Effector memory CD4-positive, alpha-beta T cell (primary cell): ENCODE measurements around the gene TRIP13.
"Not testable (repeated sequence)": the region's sequence is repeated elsewhere in the genome, so short reads cannot be mapped to it uniquely, and the experiment has no call there.

Source experiments
- DNase-seq, 3 donors: peaks; one replicate each; pipeline ENCODE4 v3.0.0-alpha.2; 2020
- H3K27ac ChIP-seq: 2 replicates; pipeline ENCODE4 v1.7.0; 2013; ENCODE audit warnings: mild to moderate bottlenecking, low read length, moderate library complexity; ENCODE audit not compliant: insufficient read depth, poor library complexity, severe bottlenecking
- H3K27me3 ChIP-seq: replicated peaks from 2 replicates; pipeline ENCODE4 v1.7.0; 2013; ENCODE audit warnings: mild to moderate bottlenecking, low read length; ENCODE audit not compliant: insufficient read depth, control insufficient read depth, poor library complexity, severe bottlenecking
- H3K36me3 ChIP-seq: 2 replicates; pipeline ENCODE4 v1.7.0; 2013; ENCODE audit warnings: mild to moderate bottlenecking, low read length, moderate library complexity; ENCODE audit not compliant: control insufficient read depth, insufficient read depth
- H3K4me1 ChIP-seq: 2 replicates; pipeline ENCODE4 v1.7.0; 2013; ENCODE audit warnings: low read length, mild to moderate bottlenecking; ENCODE audit not compliant: control insufficient read depth, insufficient read depth, poor library complexity, severe bottlenecking
- H3K4me3 ChIP-seq: 2 replicates; pipeline ENCODE4 v1.7.0; 2013; ENCODE audit warnings: low read length, low read depth, mild to moderate bottlenecking; ENCODE audit not compliant: insufficient read depth, poor library complexity, severe bottlenecking
- H3K9me3 ChIP-seq: 2 replicates; pipeline ENCODE4 v1.7.0; 2013; ENCODE audit warnings: mild to moderate bottlenecking, low read length, moderate library complexity; ENCODE audit not compliant: control insufficient read depth
- total RNA-seq, 3 donors: gene quantifications; one replicate each; lab custom pipeline; 2026; lab: John Stamatoyannopoulos, UW

The TRIP13 gene, protein sequence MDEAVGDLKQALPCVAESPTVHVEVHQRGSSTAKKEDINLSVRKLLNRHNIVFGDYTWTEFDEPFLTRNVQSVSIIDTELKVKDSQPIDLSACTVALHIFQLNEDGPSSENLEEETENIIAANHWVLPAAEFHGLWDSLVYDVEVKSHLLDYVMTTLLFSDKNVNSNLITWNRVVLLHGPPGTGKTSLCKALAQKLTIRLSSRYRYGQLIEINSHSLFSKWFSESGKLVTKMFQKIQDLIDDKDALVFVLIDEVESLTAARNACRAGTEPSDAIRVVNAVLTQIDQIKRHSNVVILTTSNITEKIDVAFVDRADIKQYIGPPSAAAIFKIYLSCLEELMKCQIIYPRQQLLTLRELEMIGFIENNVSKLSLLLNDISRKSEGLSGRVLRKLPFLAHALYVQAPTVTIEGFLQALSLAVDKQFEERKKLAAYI
- total RNA-seq: 1.9 to 2.3 (median 1.9) reads per million in 3 donors

DNA sequence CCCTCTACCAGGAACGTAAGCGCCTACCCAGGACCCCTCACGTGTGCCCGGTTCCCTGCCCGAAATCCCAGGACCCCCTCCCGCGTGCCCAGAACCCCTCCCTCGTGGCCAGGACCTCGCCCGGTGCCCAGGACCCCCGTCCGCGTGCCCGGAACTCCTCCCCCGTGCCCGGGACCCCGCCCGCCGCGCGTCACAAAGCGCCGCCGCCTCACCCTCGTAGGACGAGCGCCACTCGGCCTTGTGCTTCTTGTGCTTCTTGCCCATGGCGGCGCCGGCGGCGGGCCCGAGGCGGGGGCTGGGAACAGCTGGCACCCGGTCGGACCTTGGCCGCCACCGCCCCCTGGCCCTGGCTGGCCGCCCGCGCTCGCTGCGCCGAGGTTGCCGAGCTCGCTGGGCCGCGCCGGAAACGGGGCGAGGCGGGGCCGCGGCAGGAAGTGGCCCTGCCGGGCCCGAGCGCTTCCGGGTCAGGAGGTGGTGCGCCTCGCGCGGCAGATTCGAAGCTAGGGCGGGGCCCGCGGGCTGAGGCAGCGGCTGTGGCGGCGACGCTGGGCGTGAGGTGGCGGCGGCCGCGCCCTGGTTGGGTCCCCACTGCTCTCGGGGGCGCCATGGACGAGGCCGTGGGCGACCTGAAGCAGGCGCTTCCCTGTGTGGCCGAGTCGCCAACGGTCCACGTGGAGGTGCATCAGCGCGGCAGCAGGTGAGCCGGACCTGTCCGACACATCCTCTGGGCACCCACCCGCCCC is at the start of gene TRIP13, which contains the start of gene BRD9:
TRIP13 (plus strand) TSS at position 491 of the 743 bp plus-strand sequence; CDS start at position 606, 115 bp downstream.
BRD9 (minus strand) TSS at position 408 of the 743 bp plus-strand sequence; CDS start at position 264, 144 bp downstream.
- peak within 1 kb of the TSS; percentile 82 for H3K4me3 ChIP-seq
- H3K27me3 ChIP-seq: no peaks in the 10 kb centered on the region
- DNase-seq: peak; percentile 67 to 77 (median 72)
- H3K4me1 ChIP-seq: peaks cover 20% of the 10 kb centered on the region
- peaks cover 18% of the 10 kb centered on the region for H3K36me3 ChIP-seq
- no peaks in the 10 kb centered on the region for H3K9me3 ChIP-seq
- peak within 1 kb of the TSS; percentile 90 for H3K27ac ChIP-seq

DNA sequence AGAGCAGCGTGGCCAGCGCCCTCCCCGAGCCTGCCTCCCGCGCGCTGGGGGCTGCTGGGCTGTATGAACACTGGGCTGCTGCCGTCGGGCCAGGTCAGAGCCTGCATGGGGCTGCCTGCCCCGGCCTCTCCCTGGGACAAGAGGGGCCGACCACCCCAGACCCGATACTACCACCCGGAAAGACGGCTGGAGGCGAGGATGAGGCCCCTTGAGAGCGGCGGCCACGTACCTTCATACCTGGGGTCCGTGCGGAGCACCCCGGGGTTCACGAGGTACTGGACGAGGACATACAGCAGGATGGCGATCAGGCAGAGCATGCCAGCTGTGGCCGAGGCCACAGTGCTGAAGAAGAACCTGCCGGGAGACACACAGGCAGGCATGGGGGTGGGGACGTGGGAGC is 49.3 kb upstream of the TRIP13 start:
- H3K27me3 ChIP-seq, DNase-seq, H3K4me1 ChIP-seq, H3K9me3 ChIP-seq, H3K27ac ChIP-seq, H3K36me3 ChIP-seq, H3K4me3 ChIP-seq: not testable (repeated sequence)

DNA sequence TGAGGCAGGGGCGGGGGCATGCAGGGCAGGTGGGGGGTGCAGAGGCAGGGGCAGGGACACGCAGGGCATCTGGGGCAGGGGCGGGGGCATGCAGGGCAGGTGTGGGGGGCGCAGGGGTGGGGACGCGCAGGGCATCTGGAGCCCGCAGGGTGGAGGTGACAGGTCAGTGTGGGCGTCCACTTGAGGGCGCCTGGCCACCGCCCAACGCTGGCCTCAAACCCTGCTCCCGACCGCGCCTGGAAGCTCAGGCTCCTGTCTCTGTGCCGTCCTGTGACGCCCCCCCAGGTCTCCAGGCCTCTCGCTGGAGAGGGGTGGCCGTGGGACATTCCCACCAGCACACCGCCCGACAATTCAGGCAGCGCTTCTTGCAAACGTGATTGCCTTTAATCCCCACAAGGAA is 48.8 kb upstream of the TRIP13 start:
- H3K4me3 ChIP-seq, H3K4me1 ChIP-seq, H3K36me3 ChIP-seq, H3K9me3 ChIP-seq, H3K27me3 ChIP-seq, DNase-seq, H3K27ac ChIP-seq: not testable (repeated sequence)

DNA sequence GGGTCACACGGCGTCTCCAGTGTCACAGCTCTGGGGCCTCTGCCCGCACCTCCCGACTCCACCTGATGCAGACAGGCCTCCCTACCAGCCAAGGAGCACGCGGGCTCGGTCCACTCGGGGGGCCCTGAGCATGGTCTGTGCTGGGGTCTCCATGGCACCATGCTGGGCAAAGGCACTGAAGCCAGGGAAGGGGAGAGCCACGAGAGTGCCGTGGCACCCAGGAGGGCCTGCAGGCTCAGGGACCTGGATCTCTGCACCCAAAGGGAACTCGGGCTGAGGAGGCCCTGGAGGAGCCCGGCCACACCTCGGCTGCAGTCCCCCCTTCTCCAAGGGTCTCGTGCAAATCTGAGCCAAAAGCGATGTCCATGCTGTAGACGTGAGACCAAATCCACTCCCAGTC is 48.3 kb upstream of the TRIP13 start:
- not testable (repeated sequence) for H3K9me3 ChIP-seq, H3K4me1 ChIP-seq, H3K4me3 ChIP-seq, H3K27me3 ChIP-seq, DNase-seq, H3K36me3 ChIP-seq, H3K27ac ChIP-seq

DNA sequence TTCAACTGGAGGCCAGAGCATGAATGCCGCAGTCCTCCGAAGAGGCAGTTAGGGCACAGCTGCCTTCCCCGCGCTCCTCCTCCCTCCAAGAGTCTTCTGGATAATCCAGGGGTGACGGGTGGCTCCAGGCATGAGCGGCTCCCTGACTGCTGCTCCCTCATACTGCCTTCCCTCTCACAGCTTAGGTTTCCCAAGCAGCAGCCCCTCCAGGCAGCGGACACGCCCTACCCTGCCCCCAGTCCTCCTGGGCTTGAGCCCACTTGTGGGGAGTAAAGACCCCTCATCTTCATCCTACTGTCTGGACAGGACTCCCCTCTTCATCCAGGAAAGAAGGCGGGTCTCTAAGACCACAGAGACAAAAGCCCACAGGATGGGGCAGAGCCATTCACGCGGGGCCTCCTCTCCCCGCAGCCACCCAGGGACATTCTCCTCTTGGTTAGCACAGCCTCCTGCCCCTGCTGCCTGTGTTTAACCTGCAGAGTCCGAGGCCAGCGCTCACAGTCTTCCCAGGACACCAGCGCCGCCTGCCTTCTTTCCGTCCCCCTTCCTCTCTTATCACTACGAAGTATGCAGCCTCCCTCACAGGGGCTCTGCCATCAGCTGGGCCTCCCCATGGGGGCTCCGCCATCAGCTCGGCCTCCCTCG is 47.5 kb upstream of the TRIP13 start:
- not testable (repeated sequence) for H3K27me3 ChIP-seq, DNase-seq, H3K4me1 ChIP-seq, H3K9me3 ChIP-seq, H3K36me3 ChIP-seq, H3K4me3 ChIP-seq, H3K27ac ChIP-seq

DNA sequence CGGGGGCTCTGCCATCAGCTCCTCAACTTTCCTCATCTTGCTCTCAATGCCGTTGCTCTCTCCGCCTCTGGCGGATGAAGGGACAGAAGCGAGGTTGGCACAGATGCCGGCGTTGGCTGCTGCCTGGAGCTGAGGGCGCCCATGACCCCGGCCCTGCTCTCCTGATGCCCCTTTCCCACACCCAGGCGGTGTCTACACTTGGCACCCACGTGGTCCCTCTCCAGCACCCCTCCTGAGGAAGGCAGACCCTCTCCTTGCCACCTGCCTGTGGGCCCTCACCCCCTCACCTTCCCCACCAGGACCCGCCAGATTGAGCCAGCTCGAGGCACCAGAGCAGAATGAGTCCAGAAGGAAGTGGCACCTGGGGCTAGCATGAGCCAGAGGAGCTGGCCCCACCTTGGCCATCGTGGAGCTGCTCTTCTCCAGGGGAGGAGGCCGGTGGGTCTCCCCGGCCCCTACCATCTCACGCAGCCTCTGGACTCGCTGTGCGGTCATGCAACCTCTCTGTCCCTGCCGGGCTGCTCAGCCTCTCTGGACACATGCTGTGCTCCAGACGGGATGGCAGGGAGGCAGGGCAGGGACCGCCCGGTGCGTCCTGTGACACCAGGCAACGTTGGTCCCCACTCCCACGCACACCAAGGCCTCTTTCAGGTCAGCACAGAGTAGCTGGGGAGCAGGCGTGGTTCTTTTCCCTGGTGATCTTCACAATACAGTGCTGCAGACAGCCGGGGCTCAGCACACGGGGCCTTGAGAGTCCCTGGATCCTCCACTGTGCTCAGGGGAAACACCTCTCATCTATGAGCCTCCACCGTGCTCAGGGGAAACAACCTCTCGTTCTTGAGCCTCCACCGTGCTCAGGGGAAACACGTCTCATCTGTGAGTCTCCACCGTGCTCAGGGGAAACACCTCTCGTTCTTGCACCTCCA is 46.7 kb upstream of the TRIP13 start:
- not testable (repeated sequence) for H3K4me3 ChIP-seq, H3K27ac ChIP-seq, H3K27me3 ChIP-seq, DNase-seq, H3K9me3 ChIP-seq, H3K4me1 ChIP-seq, H3K36me3 ChIP-seq

DNA sequence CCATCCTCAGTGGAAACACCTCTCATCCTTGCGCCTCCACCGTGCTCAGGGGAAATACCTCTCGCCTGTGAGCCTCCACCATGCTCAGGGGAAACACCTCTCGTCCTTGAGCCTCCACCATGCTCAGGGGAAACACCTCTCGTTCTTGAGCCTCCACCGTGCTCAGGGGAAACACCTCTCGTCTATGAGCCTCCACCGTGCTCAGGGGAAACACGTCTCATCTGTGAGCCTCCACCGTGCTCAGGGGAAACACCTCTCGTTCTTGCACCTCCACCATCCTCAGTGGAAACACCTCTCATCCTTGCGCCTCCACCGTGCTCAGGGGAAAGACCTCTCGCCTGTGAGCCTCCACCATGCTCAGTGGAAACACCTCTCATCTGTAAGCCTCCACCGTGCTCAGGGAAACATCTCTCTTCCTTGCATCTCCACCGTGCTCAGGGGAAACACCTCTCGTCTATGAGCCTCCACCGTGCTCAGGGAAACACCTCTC is 46.0 kb upstream of the TRIP13 start:
- not testable (repeated sequence) for H3K4me1 ChIP-seq, H3K27ac ChIP-seq, H3K27me3 ChIP-seq, H3K4me3 ChIP-seq, H3K9me3 ChIP-seq, H3K36me3 ChIP-seq
- DNase-seq: peak in 2 of 3 donors; percentile 23 to 27

DNA sequence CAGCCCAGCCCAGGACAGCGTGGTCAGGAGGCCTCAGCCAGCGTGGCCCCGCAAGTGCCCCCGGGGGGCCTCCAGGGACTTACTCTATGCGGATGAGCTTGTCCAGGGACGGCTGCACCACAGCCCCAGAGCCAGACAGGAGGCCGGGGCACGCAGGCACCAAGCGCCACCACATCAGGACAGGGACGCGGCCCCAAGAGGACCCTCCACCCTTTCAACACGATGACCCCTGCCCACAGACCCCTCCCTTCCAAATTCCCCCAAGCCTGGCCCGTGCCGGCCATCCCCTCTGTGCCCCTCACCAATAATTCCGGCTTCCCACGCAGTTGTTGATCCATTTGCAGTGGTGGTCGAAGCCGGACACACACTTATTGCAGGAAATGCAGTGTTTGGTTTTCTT is 45.5 kb upstream of the TRIP13 start:
- H3K4me3 ChIP-seq, H3K27me3 ChIP-seq, H3K36me3 ChIP-seq, H3K4me1 ChIP-seq, H3K9me3 ChIP-seq, DNase-seq, H3K27ac ChIP-seq: not testable (repeated sequence)

DNA sequence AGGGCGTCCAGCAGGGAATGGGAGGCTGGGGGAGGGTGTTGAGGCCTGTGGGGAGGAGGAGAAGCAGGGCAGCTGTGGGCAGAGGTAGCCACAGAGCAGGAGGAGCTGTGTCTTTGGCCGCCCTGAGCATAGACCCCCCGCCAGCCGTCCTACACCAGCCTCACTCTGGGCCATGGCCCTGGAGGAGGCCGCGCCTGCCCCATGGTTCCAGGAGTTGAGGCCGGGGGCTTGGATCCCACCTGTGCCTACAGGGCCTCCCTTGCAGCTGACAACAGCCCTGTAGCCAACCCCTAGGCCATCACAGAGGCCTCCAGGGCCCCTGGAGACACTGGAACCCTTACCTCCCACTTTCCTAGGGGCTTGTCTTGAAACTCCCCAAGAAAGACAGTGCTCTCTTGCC is 44.9 kb upstream of the TRIP13 start:
- not testable (repeated sequence) for H3K4me1 ChIP-seq, H3K9me3 ChIP-seq, DNase-seq, H3K36me3 ChIP-seq, H3K4me3 ChIP-seq, H3K27ac ChIP-seq, H3K27me3 ChIP-seq
